Epithelial cell of prostate (primary cell): ENCODE results near the gene CHMP1B.

Experiments used
- DNase-seq: peaks from one replicate; pipeline ENCODE4 v3.0.0-alpha.2; 2011; ENCODE audit warnings: low read depth, low spot score
- H3K27ac ChIP-seq: fragments of 450-650 bp; 2 replicates; pipeline ENCODE4 v1.5.1; 2017; ENCODE audit warnings: mild to moderate bottlenecking

CHMP1B gene

DNA sequence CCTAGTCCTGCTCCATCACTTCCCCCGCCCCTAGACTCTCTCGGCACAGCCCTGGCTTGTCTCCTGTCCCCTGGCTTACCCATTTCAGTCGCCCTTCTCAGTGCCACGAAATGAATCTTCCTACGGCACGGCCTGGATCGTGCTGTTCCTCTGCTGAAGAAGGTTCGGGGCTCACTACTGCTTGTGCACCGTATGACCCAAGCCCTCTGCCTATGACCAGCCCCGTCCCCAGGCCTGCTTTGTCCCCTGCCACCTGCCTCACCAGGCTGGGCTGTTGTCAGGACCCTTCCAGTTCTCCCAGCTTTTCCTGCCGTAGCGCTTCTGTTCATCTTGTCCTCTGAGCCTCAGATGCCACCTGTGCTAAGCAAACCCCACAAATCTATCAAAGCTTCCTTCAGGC lies 13.9 kb downstream of the CHMP1B start:
- DNase-seq = no peak
- no peak overlapping the region for H3K27ac ChIP-seq

DNA sequence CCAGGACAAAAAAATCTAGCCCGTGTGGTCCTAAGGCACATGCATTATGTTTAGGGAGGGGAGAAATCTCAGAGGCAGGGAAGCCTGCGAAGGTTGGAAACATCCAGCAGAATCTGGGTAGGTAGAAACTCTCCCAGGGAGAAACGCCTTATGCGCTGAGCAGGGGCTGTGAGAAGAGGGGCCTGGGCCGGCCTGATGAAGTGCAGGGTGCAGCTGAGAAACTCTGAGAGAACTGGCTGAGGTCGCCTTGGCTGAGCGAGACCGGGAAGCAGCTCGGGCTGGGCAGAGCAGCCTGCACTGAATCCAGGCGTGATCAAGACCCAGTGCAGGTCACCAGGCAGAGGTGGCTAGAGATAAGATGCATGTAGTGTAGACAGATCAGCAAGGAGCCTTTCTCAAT lies 15.1 kb downstream of the CHMP1B start:
- DNase-seq = no peak

DNA sequence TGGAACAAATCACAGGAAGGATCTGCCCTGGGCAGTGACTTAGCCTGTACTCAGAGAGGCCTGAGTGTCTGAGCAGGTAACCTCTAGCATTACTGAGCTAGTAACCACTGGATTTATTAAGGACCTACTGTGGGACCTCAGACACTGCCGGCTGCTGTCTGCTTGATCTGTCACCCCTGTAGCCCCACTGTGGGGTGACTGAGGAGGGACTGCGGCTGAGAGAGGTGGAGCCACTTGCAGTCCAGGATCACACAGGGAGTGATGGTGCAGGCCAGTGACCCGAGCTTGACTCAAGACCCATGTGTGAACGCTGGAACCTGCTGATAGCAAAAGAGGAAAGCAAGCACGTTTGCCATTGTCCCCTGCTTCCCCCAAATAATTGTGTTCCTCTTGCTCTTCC lies 15.6 kb downstream of the CHMP1B start:
- DNase-seq = no peak
- no peak overlapping the region for H3K27ac ChIP-seq

More for the DNA sequence above, 15.1 kb downstream of the CHMP1B start:
- no peak overlapping the region for H3K27ac ChIP-seq

DNA sequence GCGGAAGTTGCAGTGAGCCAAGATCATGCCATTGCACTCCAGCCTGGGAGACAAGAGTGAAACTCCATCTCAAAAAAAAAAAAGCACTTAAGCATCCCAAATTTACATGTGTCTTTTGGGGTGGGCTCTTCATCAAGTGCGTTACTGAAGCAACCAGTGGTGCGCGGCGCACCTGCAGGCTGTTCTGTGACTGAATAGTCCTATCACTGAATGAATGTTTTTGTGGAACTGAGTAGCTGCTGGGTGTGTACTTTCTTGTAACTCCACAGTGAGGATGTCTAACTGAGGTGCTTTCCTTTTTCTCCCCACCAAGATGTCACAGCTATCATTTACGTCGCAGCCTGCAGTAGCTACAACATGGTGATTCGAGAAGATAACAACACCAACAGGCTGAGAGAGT lies 17.0 kb downstream of the CHMP1B start:
- no peak for DNase-seq
- no peak overlapping the region for H3K27ac ChIP-seq

DNA sequence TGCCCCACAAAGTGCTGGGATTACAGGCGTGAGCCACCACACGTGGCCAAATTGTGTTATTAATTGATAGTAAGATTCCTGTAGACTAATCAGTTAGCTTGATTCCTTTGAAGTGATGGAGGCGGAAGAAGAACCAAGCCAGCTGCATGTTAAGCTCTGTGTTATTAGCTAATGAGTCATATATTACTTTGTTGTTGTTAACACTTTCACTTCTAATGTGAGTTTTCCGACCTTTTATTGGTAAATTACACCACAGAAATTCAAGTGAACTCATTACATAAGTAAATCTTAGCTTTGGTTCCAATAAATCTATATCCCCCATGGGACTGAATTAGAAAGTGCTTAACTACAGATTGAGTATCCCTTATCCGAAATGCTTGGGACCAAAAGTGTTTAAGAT lies 20.3 kb downstream of the CHMP1B start:
- no peak for DNase-seq
- no peak overlapping the region for H3K27ac ChIP-seq

DNA sequence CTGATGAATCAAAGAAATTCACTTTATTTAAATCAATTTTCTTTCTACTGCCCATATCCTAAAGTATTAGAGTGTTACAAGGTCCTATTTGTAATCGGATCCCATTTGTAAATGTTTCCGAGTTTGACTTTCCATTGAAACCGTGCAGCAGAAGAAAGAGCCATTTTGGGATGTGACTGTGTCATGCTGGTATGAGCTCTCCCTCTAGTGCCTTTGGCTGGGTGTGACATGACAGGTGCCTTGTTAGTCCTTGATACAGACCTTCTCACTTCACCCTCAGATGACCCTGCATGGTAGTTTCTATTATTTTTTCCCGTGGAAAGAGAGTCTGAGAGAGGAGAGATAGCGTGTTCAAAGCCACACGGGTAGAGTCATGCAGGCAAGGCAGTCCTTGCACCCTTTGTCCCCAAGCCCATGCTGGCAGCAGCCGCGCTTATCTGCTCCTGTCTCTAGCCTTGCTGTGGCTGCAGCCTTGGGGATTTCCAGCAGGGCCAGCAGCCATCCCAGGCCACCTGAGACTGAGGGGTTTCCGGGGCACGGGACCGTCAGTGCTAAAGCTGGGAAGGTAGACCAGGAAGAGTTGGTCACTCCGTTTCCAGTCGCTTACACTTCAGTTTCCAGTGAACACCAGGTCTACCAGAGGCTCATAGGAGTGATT lies 21.4 kb downstream of the CHMP1B start:
- DNase-seq = no peak
- H3K27ac ChIP-seq = no peak overlapping the region

DNA sequence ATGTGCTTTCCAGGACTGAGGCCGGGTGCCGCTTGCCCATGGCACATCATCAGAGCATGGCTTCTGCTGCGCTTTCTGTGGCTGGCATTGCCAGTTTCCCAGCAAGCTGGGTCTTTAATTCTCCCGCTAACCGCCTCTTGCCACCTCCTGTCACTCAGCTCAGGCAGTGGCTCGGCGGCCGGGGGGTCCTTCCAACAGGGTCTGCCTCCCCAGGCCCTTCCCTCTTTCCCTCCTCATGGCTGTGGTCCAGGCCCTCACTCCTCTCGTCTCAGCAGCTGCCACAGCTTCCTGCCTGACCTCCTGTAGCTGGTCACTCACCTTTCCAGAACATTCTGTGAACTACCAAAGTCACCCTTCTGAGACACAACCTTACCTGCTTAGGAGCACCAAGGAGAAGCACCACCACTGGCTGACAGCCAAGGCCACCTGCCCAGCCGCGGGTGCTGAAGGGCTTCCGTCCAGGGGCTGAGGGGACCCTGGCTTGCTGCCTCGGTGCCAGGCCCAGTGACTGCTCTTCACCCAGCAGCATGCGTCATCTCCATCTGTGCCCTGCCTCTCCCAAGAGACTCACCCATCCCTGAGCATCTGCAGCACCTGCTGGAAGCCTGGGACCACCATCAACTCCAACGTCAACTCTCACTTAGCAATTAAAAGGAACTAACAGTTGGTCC lies 22.6 kb downstream of the CHMP1B start:
- DNase-seq = no peak
- H3K27ac ChIP-seq = no peak overlapping the region

DNA sequence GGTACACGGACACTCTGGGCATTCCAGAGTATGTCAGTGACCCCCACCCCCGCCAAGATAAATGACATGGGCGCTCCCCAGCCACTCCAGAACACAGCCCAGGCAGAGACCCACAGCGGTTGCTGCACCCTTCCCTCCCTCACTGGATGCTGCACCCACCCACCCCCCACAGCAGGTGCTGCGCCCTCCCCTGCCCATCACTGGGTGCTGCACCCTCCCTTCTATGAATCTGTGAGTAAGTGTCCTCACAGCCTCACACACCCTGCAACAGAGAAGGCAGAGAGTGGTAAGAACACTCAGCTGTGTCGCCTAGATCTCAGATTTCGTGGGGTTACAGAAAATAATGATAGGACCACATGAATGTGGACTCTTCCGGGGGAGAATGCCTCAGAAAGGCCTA lies 23.5 kb downstream of the CHMP1B start:
- H3K27ac ChIP-seq = no peak overlapping the region
- DNase-seq = no peak

DNA sequence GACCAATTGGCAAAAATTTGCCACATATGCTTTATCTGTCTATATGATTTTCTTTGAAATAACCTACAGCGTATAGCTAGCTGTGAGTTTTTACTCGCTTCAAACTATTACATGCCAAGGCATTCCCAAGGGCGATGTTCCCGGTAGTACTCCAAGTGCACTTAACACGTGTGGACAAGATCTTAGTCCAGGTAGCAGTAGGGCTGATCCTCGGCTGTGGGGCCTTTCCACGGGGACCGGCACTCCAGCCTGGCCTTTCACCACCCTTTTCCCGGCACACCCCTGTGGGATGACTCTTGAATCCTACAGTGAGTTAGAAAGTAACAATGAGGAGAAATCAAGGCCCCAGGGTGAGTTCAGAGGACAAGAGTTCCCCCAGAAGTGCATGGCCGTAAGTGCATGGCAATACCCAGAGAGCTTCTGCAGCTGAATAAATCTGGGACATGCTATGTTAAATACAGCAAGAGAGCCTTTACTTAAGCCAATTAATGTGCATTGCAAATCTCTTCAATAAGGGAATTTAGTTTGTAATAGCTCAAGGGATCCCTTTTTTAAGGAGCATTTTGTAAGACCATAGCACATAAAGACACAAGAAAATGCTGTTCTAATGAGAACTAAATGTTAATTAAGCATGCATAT lies 26.4 kb downstream of the CHMP1B start:
- H3K27ac ChIP-seq = no peak overlapping the region
- no peak for DNase-seq

DNA sequence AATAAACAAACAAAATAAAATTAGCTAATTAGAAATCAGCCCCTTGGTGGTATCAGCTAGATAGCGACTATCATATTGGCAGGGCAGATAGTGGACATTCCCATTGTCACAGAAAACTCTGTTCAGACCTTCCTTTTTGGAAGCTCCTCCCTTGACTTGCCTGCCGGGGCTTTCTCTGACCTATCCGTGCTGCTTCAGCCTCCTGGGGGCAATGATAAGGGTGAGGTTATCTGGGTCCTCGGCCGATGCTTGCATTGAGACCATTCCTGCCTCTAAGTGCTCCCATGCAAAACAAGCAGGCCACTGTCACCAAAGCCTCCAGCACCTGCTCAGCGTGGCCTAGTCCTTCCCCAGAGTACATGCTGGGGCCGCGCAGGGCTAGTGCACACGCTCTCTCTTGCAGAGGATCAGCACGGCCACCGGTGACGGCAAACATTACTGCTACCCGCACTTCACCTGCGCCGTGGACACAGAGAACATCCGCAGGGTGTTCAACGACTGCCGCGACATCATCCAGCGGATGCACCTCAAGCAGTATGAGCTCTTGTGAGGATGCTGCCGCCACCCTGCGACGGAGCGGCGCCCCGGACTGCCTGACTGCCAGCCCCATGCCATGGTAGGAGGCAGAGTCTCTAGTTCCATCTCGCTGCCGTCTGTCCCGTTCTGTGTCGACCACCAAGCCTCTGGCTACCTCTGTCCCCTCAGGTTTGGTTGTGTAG lies 29.5 kb downstream of the CHMP1B start:
- no peak for DNase-seq

DNA sequence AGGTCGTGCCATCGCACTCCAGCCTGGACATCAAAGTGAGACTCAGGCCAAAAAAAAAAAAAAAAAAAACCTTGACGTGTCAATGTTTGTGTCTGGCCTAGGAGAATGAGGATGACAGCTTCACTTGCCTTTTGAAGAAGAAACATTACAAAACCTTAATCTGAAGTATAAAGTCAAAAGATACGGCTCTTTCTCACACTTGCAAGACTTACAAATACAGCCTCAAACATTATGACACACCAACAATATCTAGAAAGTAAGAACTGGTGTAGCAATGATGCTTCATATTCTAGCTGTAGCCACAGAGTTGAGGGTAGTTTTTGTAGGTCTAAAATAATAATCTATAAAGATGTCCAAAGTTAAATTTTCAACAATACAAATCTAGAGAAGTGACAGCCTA lies 31.4 kb downstream of the CHMP1B start:
- no peak overlapping the region for H3K27ac ChIP-seq
- DNase-seq = no peak

More for the DNA sequence above, 29.5 kb downstream of the CHMP1B start:
- no peak overlapping the region for H3K27ac ChIP-seq

DNA sequence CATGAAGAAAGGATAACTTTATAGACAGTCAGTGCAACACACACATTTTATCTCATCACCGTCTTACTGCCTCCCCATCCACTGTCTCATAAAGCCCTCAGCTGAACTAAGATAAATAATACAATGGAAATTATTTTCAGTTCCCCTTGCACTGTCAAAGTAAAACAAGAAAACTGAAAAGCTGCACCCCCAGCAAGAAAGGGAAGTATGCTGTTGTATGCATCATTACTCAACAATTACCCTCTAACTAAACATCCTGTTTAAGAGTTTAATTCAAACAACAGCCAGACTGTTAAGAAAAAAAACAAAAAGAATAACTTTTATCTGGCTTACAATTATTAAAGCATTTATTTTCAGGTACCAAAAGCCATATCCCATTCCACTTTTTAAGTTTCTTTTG lies 31.9 kb downstream of the CHMP1B start:
- no peak for DNase-seq

DNA sequence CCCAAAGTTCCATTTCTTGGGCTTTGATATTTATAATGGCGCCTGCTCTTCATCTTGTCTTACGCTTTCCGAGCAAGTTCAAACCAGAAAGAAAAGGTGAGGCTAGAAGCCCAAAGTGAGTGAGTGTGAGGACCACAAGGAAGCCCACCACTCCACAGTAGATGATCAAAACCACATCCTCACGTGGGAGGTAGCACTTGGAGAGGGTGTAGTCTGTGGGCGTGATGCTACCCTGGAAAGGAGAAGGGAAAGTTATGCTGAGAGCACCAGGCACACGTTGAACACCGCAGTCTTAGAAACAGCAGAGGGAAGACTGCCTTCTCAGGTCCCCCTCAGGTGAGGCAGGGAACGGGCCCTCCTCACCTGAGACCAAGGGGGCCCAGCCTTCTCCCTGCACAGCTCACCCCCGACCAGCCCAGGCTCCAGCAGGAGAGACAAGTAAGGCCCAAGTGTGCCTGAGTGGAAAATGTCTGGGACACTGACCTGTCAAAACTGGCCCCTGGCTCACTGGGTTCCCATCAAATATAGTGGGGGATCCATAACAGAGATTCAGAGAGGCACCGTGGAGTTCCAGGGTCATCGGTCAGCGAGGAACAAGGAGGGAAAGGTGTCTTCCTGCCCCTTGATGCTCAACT lies 33.3 kb downstream of the CHMP1B start:
- no peak overlapping the region for H3K27ac ChIP-seq
- no peak for DNase-seq

More for the DNA sequence above, 31.9 kb downstream of the CHMP1B start:
- H3K27ac ChIP-seq = no peak overlapping the region

DNA sequence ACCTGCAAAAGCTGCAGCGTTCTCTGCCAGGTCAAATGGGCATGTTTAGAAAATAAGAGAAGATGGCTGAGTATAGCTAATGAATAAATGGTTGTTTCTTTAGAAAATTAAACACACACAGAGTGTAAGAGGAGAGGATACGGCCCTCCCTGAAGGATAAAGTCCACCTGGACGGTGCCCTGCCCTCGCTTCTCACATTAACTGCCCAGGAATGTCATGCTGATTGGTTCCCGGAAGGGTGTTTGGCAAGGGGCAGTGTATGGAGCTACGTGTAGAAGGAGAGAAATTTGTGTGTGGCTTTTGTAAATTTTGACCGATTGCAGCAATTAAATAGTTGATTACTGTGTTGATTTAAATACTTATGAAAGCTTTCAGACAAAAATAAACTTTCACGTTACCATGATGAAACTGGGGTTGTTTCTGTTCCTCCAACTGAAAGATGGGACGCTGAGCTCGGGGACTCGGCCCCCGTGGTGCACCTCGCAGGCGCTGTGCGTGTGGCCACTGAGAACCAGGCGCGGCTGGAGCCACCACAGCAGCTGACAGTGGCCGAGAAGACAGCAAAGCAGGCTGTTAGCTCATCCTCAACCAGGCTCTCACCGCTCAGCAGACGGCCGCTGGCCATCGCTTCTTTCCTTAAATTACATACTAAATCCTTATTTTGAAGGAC lies 34.2 kb downstream of the CHMP1B start:
- no peak overlapping the region for H3K27ac ChIP-seq
- DNase-seq = no peak

DNA sequence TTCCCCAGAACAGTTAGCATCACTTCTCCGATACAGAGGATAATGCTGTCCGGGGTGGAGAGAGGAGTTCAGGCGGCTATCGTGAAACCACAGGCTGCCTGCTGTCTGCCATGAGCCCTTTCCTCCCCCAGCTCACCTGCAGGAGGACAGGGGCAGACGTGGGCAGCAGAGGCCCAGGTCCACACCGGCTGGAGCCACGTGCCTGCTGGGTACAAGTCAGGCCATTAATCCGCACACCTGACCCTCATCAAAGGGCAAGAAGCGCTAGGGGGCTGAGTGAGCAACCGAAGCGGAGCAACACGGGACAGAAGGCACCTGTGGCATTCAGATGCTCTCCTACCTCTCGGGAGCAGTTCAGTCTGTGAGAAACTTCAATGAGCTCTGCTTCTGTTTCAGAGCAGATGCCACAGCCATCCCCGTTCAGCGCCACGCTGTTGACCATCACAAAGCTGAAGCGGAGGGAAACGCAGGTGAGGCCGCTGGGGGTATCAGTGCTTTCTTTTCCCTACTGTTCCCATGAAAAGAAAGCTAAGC lies 35.4 kb downstream of the CHMP1B start:
- H3K27ac ChIP-seq = no peak overlapping the region
- no peak for DNase-seq

DNA sequence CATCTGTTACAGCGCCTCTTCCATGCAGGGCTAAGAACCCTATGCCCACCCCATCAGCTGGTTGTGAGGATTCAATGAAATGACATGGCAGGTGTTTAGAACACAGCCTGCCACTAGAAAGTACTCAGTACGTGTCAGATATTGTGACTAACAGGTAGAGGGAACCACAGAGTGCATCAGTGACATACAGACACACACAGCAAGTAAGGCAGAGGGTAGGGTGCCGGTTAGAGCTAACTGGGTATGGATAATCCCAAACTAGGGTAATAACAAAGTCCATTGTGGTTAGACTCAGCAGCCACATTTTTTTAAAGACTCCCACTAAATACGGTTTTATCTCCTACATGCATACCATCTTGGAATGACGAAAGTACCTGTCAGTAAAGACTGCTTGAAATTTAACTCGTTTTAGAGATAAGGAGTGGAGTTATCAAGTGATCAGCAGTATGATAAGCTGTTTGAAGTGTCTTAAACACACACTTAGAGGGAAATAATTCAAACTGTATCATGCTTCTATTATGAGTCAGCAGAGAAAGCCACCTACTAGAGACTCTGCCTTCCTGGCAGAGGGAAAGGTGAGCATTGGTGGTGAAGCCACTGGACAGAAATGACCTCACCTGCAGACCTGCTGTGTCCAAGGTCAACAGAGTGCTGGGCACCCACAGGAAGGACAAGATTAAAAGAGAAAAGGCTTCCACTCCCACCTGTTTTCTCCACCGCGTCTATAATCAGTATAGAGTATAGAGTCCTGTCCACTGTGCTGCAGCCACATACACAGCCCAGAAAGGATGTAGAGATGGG lies 36.3 kb downstream of the CHMP1B start:
- H3K27ac ChIP-seq = no peak overlapping the region
- DNase-seq = no peak

DNA sequence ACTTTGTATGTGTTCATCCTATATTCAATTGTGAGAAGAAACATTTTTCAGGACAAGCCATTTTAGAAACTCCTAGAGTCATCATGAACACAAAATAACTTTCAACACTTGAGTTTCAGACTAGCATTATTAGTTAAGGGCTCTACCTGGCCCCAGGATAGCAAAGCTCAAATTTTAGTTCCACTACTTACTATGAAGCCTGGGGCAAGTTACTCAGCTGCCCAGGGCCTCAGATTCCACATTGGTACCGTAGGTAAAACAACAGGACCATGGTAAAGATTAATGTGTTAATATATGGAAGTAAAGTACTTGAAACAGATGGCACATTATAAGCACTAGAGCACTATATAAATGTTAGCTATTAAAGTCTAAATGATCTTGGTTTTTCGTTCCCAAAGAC lies 37.5 kb downstream of the CHMP1B start:
- DNase-seq = no peak
- no peak overlapping the region for H3K27ac ChIP-seq

DNA sequence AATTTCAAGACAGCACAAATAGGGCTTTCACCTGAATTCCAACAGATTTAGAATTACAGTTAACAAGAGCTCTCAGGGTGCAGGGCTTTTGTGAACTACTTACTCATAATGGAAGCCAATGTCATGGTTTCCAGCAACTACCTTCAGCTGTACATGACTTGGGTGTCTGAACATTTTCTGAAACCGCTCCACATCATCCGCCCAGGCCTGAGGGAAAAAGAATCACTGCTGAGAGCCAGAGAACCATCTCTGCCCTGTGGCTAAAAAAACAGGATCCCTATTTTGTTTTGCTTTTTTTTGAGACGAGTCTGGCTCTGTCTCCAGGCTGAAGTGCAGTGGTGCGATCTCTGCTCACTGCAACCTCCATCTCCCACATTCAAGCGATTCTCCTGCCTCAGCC lies 38.1 kb downstream of the CHMP1B start:
- no peak overlapping the region for H3K27ac ChIP-seq
- no peak for DNase-seq

DNA sequence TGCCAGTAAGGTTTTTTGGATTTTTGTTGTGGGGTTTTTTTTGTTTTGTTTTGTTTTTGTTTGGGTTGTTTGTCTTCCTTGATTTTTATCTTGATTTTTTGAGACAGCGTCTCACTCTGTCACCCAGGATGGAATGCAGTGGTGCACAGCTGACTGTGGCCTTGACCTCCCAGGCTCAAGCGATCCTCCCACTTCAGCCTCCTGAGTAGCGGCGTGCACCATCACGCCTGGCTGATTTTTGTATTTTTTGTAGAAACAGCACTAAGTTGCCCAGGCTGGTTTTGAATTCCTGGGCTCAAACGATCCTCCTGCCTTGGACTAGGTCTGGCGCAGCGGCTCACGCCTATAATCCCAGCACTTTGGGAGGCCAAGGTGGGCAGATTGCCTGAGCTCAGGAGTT lies 40.5 kb downstream of the CHMP1B start:
- H3K27ac ChIP-seq = no peak overlapping the region
- no peak for DNase-seq
